GM23338 (cell line): ENCODE results near the gene ATXN7L1.

Source experiments
- EZH2 ChIP-seq: fragments of 200-600 bp; sonication (generic); IDR thresholded peaks from one replicate; pipeline ENCODE4 v1.8.0; 2017; ENCODE audit warnings: antibody characterized with exemption, mild to moderate bottlenecking, low read depth; ENCODE audit not compliant: unreplicated experiment
- EZH2phosphoT487 ChIP-seq: fragments of 200-600 bp; sonication (generic); IDR thresholded peaks from one replicate; pipeline ENCODE4 v1.8.1; 2018; ENCODE audit warnings: antibody characterized with exemption; ENCODE audit not compliant: unreplicated experiment

GRCh38 chr7:105585850-105586500 lies 290.4 kb downstream of the ATXN7L1 start:
- TF ChIP-seq EZH2 (no peak), EZH2phosphoT487 (no peak)
